ENCODE measurements around the gene ICE1. TPM values are rescaled to one million over a fixed set of nuclear protein-coding genes. Genes with fewer than 3 reads are reported as not detected.

The ICE1 gene
- total RNA-seq, 1 donor from 2014 or later: 36.4 TPM

GRCh38 chr5:5378531-5378930 lies 43.9 kb upstream of the ICE1 start:
- TF ChIP-seq CTCF (IDR thresholded peaks at IDR 0.05): no peak
- Mint-ChIP-seq H3K27me3 (ENCODE audit: low read depth) (no peaks in the 10 kb centered on the region), H3K9me3 (ENCODE audit: low read depth) (no peaks in the 10 kb centered on the region), H3K36me3 (ENCODE audit: low read depth) (no peaks in the 10 kb centered on the region), H3K27ac (ENCODE audit: unreplicated experiment) (no peak overlapping the region), H3K4me3 (ENCODE audit: unreplicated experiment) (no peak overlapping the region), H3K4me1 (ENCODE audit: low read depth) (peaks cover 25% of the 10 kb centered on the region)
- DNase-seq (ENCODE audit: low spot score): no peak

GRCh38 chr5:5380298-5380697 lies 42.2 kb upstream of the ICE1 start:
- H3K9me3 Mint-ChIP-seq (ENCODE audit: low read depth): no peaks in the 10 kb centered on the region
- DNase-seq (ENCODE audit: low spot score): no peak
- no peak for TF ChIP-seq CTCF (IDR thresholded peaks at IDR 0.05)
- peaks cover 13% of the 10 kb centered on the region for H3K4me1 Mint-ChIP-seq (ENCODE audit: low read depth)
- H3K4me3 Mint-ChIP-seq (ENCODE audit: unreplicated experiment): no peak overlapping the region
- H3K36me3 Mint-ChIP-seq (ENCODE audit: low read depth): no peaks in the 10 kb centered on the region
- no peaks in the 10 kb centered on the region for H3K27me3 Mint-ChIP-seq (ENCODE audit: low read depth)
- H3K27ac Mint-ChIP-seq (ENCODE audit: unreplicated experiment): no peak overlapping the region

- no peak for DNase-seq (ENCODE audit: low spot score)
- Mint-ChIP-seq H3K36me3 (ENCODE audit: low read depth) (no peaks in the 10 kb centered on the region), H3K4me1 (ENCODE audit: low read depth) (peaks cover 13% of the 10 kb centered on the region), H3K27ac (ENCODE audit: unreplicated experiment) (no peak overlapping the region), H3K27me3 (ENCODE audit: low read depth) (no peaks in the 10 kb centered on the region), H3K4me3 (ENCODE audit: unreplicated experiment) (no peak overlapping the region), H3K9me3 (ENCODE audit: low read depth) (no peaks in the 10 kb centered on the region)
- TF ChIP-seq CTCF (IDR thresholded peaks at IDR 0.05): no peak
These were observed 41.1 kb upstream of the ICE1 start for GRCh38 chr5:5381310-5381913.

- Mint-ChIP-seq H3K9me3 (ENCODE audit: low read depth) (no peaks in the 10 kb centered on the region), H3K4me3 (ENCODE audit: unreplicated experiment) (no peak overlapping the region), H3K4me1 (ENCODE audit: low read depth) (peaks cover 13% of the 10 kb centered on the region), H3K36me3 (ENCODE audit: low read depth) (no peaks in the 10 kb centered on the region), H3K27ac (ENCODE audit: unreplicated experiment) (no peak overlapping the region), H3K27me3 (ENCODE audit: low read depth) (no peaks in the 10 kb centered on the region)
- DNase-seq (ENCODE audit: low spot score): no peak
- TF ChIP-seq CTCF (IDR thresholded peaks at IDR 0.05): no peak
These were observed 39.0 kb upstream of the ICE1 start for GRCh38 chr5:5383461-5383860.

- DNase-seq (ENCODE audit: low spot score): no peak
- no peaks in the 10 kb centered on the region for H3K9me3 Mint-ChIP-seq (ENCODE audit: low read depth)
- H3K36me3 Mint-ChIP-seq (ENCODE audit: low read depth): no peaks in the 10 kb centered on the region
- H3K27me3 Mint-ChIP-seq (ENCODE audit: low read depth): no peaks in the 10 kb centered on the region
- no peak overlapping the region for H3K27ac Mint-ChIP-seq (ENCODE audit: unreplicated experiment)
- H3K4me1 Mint-ChIP-seq (ENCODE audit: low read depth): peaks cover 13% of the 10 kb centered on the region
- no peak for TF ChIP-seq CTCF (IDR thresholded peaks at IDR 0.05)
- no peak overlapping the region for H3K4me3 Mint-ChIP-seq (ENCODE audit: unreplicated experiment)
These were observed 37.7 kb upstream of the ICE1 start for GRCh38 chr5:5384660-5385330.

All from chondrocyte (in vitro differentiated cells).